HUES48 (cell line): ENCODE results near the gene COBL.

Source experiments
- H3K27ac ChIP-seq: one replicate; pipeline ENCODE4 v1.7.0; 2013; ENCODE audit warnings: low read depth, low read length, inconsistent platforms
- H3K27me3 ChIP-seq: 2 replicates; pipeline ENCODE4 v1.6.1; 2013; ENCODE audit warnings: mild to moderate bottlenecking, low read length; ENCODE audit not compliant: control insufficient read depth, insufficient read depth
- H3K36me3 ChIP-seq: 2 replicates; pipeline ENCODE4 v1.6.1; 2013; ENCODE audit warnings: low read length; ENCODE audit not compliant: control insufficient read depth, insufficient read depth
- H3K4me1 ChIP-seq: 2 replicates; pipeline ENCODE4 v1.6.1; 2013; ENCODE audit warnings: mild to moderate bottlenecking, low read length; ENCODE audit not compliant: control insufficient read depth, insufficient read depth
- H3K4me3 ChIP-seq: 2 replicates; pipeline ENCODE4 v1.5.1; 2013; ENCODE audit warnings: mild to moderate bottlenecking, low read depth, low read length
- H3K9ac ChIP-seq: 2 replicates; pipeline ENCODE4 v1.6.1; 2013; ENCODE audit warnings: mild to moderate bottlenecking, low read depth, low read length, moderate library complexity
- H3K9me3 ChIP-seq: 2 replicates; pipeline ENCODE4 v1.6.1; 2013; ENCODE audit warnings: low read length; ENCODE audit not compliant: control insufficient read depth, insufficient read depth

The COBL gene

DNA sequence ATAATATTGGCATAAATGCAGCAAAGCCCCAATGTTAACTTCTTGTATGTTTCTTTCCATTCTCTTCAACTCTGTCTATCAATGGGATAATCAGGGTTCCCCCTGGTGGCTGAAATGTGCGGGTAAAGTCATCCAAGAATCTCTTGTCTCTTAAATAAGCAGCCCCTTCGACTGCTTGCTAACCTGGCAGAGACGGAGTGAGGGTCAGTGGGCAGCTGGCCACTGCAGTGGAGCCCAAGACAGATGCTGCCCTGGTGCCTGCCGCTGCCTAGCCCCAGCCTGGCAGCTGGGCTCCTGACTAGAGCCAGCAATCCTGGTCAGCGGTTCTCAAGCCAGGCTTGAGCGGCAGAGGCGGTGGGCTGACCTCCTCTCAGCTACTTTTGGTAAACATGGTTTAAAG, 248.9 kb downstream of the COBL start:
- H3K4me1 ChIP-seq: peaks cover 7% of the 10 kb centered on the region; the same call in 1 of the 2 replicates
- H3K36me3 ChIP-seq: peaks cover 5% of the 10 kb centered on the region
- no peak overlapping the region for H3K9ac ChIP-seq
- no peak overlapping the region for H3K4me3 ChIP-seq
- no peak overlapping the region for H3K27ac ChIP-seq
- H3K27me3 ChIP-seq: no peaks in the 10 kb centered on the region
- H3K9me3 ChIP-seq: no peaks in the 10 kb centered on the region

DNA sequence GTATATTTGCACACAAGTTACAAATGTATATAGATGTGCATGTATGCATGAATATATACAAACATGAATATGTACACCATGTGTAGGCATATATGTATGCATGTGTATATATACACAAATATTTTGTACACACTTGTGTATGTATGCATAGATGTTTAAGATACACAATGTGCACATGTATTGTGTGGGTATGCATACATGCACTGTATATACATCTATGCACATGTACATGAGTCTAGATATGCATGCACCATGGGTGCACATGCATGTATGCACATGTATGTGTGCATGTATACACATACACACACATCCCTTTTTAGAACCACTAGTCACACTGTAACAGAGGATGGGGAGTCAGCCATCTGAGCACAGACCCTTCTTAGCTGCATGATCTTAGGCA, 249.4 kb downstream of the COBL start:
- Histone ChIP-seq H3K9me3 (no peaks in the 10 kb centered on the region), H3K4me1 (peaks cover 7% of the 10 kb centered on the region; the same call in 1 of the 2 replicates), H3K9ac (no peak overlapping the region), H3K27me3 (no peaks in the 10 kb centered on the region), H3K4me3 (no peak overlapping the region), H3K36me3 (peaks cover 5% of the 10 kb centered on the region; the same call in 1 of the 2 replicates), H3K27ac (no peak overlapping the region)

- Histone ChIP-seq H3K27ac (no peak overlapping the region), H3K9ac (no peak overlapping the region), H3K4me1 (peaks cover 7% of the 10 kb centered on the region; the same call in 1 of the 2 replicates), H3K36me3 (peaks cover 5% of the 10 kb centered on the region; the same call in 1 of the 2 replicates), H3K4me3 (no peak overlapping the region), H3K9me3 (no peaks in the 10 kb centered on the region), H3K27me3 (no peaks in the 10 kb centered on the region)
These were observed 250.2 kb downstream of the COBL start for GRCh38 chr7:51066405-51066882.

DNA sequence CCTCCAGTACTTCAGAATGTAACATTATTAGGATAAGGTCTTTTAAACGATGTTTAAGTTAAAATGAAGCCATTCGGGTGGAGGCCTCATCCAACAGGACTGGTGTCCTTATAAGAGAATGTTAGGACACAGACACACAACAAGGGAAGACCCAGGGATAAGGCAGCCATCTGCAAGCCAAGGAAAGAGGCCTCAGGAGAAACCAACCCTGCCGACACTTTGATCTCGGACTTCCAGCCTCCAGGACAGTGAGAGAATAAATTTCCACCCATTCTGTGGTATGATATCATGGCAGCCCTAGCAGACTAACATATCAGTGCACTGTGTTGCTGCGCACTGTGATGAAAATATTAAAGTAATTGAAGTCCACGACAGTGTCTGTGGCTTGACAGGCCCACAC, 250.8 kb downstream of the COBL start:
- peaks cover 5% of the 10 kb centered on the region; the same call in 1 of the 2 replicates for H3K36me3 ChIP-seq
- no peaks in the 10 kb centered on the region for H3K27me3 ChIP-seq
- peaks cover 2% of the 10 kb centered on the region; the same call in 1 of the 2 replicates for H3K4me1 ChIP-seq
- no peak overlapping the region for H3K9ac ChIP-seq
- H3K4me3 ChIP-seq: no peak overlapping the region
- H3K27ac ChIP-seq: no peak overlapping the region
- no peaks in the 10 kb centered on the region for H3K9me3 ChIP-seq

DNA sequence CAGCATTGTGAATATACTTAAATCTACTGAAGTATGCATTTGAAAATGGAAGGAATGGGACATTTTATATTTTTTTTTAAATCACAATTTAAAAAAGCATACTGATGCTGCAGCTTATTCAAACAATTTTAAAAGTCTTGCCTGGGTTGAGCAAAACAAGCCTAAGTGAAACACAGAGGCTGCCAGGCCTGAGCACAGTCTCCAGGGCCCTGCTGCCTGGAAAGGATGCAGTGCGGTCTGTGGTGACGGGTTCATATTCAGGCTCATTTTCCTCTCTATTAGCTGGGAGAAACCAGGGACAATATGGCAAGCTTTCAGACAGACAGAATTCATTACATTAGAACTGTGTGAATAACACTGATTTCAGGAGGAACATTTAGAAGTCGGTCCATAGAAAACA, 251.9 kb downstream of the COBL start:
- Histone ChIP-seq H3K27me3 (no peaks in the 10 kb centered on the region), H3K9me3 (no peaks in the 10 kb centered on the region), H3K36me3 (peaks cover 5% of the 10 kb centered on the region; the same call in 1 of the 2 replicates), H3K27ac (no peak overlapping the region), H3K4me3 (no peak overlapping the region), H3K4me1 (peaks cover 2% of the 10 kb centered on the region; the same call in 1 of the 2 replicates), H3K9ac (no peak overlapping the region)

DNA sequence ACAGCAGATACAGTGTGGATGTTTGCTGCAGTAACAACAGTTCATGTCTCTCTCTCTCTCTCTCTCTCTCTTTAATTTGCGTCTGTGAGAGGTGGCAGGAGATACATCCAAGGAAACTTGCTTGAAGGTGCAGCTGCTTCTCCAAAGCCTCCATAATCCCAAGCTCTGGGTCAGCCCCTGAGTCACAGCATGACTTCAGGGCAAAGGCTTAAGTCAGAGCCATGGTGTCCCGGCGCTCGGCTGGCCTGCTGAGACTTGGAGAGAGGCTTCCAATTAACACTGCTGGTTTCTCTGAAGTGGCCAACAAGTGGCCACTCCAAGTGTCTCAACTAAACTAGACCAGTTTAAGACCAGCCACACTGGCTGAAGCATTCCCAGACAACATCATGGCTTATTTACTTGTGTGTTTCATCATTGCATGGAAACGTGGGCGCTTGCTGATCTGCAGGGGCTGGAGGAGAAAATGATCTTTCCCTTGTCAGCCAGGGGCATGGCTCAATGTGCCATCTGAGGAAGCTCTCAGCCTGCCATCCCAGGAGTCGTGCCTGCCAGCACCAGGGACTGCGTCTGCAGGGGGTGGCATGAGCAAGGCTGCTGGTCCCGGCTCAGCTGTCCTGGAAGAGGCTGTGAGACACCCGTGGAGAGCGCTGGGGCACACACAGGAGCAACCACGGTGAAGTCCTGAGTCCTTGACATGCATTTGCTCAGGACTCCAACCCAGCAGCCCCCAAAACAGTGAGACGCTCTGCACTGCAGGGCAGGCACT, 254.2 kb downstream of the COBL start:
- Histone ChIP-seq H3K4me3 (no peak overlapping the region), H3K9me3 (no peaks in the 10 kb centered on the region), H3K4me1 (no peaks in the 10 kb centered on the region; the same call in 1 of the 2 replicates), H3K27me3 (no peaks in the 10 kb centered on the region), H3K36me3 (peaks cover 5% of the 10 kb centered on the region; the same call in 1 of the 2 replicates), H3K27ac (no peak overlapping the region), H3K9ac (no peak overlapping the region)

- H3K36me3 ChIP-seq: no peaks in the 10 kb centered on the region
- no peaks in the 10 kb centered on the region for H3K27me3 ChIP-seq
- no peak overlapping the region for H3K27ac ChIP-seq
- no peaks in the 10 kb centered on the region for H3K9me3 ChIP-seq
- H3K4me1 ChIP-seq: no peaks in the 10 kb centered on the region
- H3K9ac ChIP-seq: no peak overlapping the region
- no peak overlapping the region for H3K4me3 ChIP-seq
These were observed 256.1 kb downstream of the COBL start for GRCh38 chr7:51060536-51060935.

GRCh38 chr7:51059504-51060142, 257.0 kb downstream of the COBL start:
- Histone ChIP-seq H3K27ac (no peak overlapping the region), H3K27me3 (no peaks in the 10 kb centered on the region), H3K4me1 (no peaks in the 10 kb centered on the region), H3K4me3 (no peak overlapping the region), H3K9ac (no peak overlapping the region), H3K9me3 (no peaks in the 10 kb centered on the region), H3K36me3 (no peaks in the 10 kb centered on the region)

- Histone ChIP-seq H3K9ac (no peak overlapping the region), H3K36me3 (no peaks in the 10 kb centered on the region), H3K4me3 (no peak overlapping the region), H3K9me3 (no peaks in the 10 kb centered on the region), H3K27ac (no peak overlapping the region), H3K4me1 (no peaks in the 10 kb centered on the region), H3K27me3 (no peaks in the 10 kb centered on the region)
These were observed 257.8 kb downstream of the COBL start for GRCh38 chr7:51058764-51059163.

GRCh38 chr7:51055039-51055840, 261.4 kb downstream of the COBL start:
- Histone ChIP-seq H3K4me1 (no peaks in the 10 kb centered on the region), H3K9me3 (no peaks in the 10 kb centered on the region), H3K9ac (no peak overlapping the region), H3K36me3 (no peaks in the 10 kb centered on the region), H3K4me3 (no peak overlapping the region), H3K27me3 (no peaks in the 10 kb centered on the region), H3K27ac (no peak overlapping the region)
